ENCODE results near the gene WDR86.

Gene WDR86

DNA sequence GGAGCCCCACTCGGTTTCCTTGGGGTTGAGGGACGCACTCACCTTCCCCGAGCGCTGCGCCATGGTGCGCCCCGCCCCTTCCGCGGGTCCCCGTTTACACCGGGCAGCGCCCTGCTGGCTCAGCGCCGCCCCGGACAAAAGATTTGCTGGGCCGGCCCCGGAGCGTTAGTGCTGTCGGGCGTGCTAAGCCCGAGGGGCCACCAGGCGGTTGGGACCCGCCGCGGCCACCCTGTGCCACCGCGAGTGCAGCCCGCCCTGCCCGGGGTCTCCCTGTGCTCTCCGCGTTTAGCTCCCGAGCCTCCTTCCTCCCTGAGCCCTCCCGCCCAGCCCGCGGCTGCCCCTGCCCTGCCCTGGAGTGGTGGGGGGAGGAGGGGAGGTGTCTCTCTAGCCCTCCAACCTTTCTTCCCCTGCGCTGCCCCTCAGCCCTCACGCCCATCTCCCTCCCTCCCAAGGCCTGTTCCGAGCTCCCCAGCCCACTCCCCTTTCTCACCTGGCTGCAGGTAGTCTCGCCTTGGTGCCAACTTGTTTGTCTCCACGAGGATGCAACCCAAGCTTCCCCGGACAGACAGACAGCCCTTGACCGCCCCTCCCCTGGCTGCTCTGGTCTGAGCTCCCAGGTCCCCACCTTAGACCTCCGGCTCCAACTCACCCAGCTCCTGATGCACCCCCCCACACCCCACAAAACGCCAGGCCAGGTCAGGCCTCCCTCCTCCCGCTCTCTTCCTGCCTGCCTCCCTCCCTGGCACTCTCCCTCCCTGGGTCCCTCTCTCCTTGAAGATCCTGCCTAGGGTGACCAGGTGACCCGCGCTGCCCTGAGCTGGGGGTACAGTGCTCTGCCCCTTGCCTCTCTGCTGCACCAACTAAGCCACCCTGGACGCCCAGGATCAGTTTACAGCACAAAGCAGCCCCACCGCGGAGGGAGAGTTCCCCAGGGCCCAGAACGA, 30.3 kb upstream of the WDR86 start, which contains the start of gene CRYGN:
Gene CRYGN (minus strand): TSS at position 287 of the 944 bp plus-strand sequence. CDS start 224 bp downstream, at position 63.
- no peak for DNase-seq (ENCODE audit: low spot score)

DNA sequence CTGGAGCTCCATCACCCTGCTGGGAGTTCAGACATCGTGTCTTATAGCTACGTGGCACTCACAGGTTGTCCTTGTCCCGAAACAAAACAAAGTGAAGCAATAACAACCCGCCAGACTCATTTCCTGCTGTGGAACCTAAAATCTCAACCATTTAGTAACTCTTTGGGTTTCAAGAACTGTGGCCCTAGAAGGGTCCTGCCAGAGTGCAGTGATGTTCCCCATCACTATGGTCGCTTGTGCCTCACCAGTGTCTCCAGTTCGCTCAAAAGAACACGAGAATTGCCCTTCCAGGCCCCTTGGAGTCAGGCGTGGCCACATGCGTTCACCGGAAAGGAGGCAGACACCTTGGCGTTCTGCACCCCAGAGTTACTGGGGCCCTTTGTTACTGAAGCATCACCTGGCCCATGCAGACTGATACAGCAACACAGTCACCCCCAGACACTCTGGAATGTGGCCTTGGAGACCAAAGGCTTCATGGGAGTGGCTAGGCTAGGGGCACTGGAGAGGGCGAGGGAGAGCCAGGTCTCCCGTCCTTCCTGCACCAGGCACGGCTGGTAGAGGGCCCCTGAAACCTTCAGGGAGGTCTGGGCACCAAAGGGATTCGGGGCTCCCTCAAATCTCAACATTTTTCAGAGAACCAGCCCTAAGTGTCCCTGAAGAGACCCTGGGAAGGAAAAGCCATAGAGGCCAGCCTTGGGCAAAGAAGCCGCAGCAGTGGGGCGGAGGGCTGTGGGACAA, 29.2 kb upstream of the WDR86 start:
- DNase-seq (ENCODE audit: low spot score): no peak

DNA sequence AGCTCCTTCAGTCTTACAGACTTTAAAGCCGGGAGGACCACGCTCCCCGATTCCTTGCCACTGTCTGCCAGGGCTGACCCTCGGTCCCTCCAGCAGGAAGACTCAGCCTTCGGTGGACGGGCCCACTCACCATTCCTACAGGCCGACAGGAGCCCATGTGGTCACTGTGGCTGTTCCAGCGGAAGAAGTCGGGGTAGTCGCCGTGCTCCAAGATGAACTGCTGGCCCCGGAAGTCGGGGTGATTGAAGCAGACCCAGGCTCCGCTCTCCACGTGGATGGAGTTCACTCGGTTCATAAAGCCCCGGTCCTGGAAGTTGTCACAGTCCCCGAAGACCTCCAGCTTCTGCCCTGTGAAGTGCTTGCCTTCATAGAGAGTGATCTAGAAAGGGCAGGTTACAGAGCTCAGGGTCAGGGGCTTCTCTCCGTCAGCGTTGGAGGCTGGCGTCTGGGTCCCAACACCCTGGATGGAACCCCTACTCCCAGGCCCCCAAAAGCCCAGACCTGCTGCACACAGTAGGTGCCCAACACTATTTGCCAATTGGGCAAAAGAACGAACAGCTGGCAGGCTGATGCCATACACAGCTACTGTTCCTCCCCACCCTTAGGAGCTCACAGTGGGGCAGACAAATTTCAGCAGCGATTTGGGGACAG, 28.2 kb upstream of the WDR86 start:
- no peak for DNase-seq (ENCODE audit: low spot score)

DNA sequence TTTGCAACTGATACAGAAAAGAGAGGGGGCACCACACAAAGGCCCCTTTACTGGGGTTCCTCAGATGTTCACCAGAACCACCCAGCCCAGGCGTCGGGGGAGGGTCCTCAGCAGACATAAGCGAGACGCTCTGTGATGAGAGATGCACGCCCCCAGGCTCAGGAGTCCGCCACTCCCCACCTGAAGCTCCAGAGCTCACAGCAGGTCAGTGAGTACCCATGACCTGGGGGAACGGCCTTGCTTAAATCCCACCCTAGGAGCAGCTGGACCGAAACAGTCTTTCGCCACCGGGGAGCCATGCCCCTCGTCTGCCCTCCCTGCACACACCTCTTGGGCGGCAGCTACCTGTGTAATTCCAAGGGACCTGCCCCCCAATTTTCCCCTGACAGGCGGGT, 27.3 kb upstream of the WDR86 start:
- no peak for DNase-seq (ENCODE audit: low spot score)

DNA sequence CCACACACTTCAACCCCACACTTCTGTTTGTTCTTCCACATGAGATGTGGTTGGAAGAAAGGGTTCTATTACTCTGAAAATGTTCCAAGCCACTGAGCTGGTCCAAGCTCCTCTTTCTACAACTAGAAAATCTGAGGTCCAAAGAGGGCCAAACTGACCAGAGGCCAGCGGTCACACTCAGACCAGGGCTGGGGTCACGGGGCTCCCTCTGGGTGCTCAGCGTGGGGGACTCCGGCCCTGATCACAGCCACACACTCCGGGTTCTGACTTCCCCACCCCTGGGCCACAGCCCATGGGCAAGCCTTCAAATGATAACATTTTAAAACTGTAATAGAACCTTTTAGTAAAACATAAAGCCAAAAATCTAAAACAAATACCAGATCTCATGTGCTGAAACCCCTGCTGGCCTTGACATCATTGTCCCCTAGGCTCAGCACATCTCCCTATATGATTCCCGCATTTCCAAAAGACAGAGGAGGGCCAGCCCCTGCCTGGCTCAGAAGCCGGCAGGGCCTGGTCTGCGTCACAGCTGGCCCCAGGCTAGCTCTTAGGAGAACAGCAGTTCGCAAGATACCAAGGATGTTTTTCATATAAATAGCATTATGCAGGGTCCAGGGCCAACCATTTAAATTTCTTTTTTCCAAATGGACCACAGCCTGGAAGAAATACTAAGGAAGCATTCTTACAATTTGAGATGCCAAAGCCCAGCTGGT, 26.8 kb upstream of the WDR86 start:
- DNase-seq (ENCODE audit: low spot score): no peak

DNA sequence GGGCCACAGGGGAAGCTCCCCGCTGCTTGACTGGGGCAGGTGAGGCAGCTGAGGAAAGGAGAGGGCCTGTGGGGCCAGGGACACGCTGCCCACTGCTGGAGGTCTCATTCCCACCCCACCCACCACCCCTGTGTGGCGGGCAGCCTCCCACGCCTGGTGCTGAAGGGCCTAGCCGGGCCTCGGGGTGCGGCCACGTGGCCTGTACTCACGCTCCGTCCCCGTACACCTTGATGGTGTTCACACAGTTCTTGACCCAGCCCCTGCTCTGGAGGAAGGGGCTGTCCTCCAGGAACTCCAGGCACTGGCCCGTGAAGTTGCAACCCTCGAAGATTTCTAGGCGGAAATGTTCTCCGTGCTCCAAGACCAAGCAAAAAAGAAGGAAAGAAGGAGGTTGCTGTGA, 26.1 kb upstream of the WDR86 start:
- no peak for DNase-seq (ENCODE audit: low spot score)

DNA sequence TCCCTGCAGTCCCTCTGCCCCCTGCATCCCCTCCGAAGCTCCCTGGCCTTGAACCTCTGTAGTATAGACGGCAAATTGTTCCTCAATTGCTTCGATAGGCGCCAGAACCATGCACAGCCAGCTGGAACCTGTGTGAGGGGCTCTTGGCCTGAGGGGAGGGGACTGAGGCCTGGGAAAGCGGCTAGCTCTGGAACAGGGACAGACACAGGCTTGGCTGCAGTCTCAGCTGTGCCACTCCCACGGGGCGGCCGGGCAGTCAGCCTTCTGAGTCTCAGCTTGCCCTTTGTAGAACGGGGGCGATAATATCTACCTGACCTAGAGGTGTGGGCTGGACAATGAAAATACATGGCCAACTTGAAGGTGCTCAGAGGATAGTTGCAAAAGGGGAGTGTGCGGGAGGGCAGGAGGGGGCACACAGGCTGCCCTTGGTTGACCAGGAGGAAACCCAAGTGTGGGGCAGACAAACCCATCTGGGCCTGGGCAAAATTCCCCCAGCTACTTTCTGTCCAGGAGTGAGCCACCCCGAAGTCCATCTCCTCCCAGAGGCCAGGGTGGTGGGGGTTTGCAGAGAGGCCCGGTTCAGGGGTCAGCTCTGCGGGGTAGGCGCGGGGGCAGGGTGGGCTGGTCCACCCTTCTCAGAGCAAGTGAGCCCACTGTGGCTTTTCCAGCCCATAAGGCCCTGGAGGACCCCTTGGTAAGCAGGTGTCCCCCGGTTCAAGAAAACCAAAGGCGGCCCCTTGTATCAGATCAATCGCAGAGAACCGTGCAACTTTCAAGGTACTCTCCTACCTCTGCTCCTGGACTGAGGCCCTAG, 25.5 kb upstream of the WDR86 start:
- no peak for DNase-seq (ENCODE audit: low spot score)

DNA sequence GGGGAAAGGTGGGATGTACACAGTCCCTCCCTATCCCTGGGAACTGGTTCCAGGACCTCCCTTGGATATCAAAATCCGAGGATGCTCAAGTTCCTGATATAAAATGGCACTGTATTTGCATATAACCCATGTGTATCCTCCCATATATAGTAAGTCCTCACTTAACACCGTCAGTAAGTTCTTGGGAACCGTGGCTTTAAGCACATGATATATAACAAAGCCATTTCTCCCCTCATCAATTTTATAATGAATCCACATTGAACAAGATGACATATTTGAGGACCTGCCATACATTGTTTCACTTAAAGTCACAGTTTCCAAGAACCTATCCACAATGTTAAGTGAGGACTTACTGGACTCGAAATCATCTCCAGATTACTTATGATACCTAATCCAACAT, 24.7 kb upstream of the WDR86 start:
- no peak for DNase-seq (ENCODE audit: low spot score)

DNA sequence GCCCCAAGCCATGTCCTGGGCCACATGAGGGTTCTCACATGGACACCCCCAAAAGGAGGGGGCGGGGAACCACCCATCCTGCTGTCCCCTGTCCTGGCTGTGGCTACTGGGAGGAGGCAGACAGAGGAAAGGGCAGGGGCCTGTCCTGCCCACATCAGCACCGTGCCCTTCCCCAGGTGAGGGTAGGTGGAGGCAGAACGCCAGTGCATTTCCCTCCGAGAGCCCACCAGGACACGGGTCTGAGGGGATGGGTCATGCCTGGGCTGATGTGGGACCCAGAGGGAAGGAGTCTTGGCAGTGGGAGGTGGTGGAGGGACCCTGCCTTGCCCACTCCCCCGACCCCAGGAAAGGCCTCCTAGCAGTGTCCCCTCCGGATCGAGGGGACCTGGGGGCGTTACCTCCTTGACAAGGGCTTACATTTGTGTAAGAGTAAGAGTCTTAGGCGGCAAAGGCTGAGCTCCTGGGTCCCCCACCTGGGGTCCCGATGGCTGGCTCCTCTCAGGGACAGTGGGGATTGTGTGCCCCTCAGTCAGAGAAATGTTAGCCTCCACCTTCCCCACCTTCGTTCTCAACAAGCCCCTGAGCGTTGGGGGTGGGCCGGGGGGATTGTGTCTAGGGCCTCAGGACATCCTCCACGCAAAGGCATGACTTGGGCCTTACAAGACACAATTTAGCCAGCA, 24.0 kb upstream of the WDR86 start:
- no peak for DNase-seq (ENCODE audit: low spot score)

DNA sequence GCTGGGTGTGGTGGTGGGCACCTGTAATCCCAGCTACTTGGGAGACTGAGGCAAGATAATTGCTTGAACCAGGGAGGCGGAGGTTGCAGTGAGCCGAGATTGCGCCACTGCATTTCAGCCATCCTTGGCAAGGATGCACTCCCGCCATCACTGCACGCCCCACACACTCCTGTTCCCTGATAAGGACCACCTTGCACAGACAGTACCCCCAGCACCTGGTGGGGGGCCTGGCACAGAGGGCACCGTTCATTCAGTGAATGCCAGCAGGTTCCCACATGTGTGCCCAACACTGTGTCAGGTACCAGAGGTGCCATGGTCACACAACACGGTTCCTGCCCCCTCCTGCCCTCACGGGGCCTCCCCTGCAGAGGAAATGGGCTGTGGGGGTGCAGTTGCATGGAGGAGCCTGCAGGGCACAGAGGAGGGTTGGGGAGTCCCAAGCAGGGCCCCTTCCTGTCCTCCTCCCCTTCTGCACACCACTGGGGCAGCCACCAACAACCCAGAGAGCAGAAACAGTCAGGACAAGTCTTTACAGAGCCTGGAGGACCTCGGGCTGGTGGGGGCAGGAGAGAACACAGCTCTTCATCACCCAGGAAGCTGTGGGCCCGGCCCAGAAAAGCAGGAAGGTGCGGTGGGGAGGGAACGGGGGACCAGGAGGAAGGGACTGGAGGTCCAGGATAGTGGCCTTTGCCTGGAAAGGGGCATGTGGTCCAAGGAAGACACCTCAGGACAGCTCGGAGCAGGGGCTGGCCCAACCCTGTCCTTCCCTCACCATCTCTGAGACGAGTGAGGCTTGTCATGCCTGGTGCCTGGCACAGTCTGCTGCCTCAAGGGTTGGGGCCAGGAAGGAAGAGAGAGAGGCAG, 23.1 kb upstream of the WDR86 start:
- DNase-seq (ENCODE audit: low spot score): no peak

DNA sequence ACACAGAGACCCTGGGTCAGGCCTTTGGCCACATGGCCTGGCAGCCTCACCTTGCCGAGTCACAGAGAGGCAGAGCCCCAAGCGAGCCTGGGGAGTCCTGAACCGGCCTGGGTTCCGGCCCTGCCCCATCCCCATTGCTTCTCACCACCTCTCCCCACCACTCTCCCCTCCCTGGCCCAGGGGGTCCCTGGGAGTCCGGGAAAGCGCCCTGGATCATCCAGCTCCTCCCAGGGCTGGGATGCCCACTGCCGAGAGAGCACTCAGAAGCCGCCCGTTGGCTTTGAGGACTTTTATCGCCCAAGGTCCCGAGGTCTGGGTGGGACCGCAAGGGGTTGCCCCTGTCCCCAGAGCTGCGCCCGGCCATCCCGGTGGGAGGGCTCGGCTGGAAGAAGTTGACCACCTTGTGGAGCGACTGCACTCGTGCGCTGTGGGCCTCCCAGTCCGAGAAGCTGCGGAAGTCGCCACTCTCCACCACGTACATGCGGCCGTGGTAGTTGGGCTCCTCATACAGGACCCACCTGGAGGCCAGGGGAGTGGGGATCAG, 22.0 kb upstream of the WDR86 start:
- no peak for DNase-seq (ENCODE audit: low spot score)

DNA sequence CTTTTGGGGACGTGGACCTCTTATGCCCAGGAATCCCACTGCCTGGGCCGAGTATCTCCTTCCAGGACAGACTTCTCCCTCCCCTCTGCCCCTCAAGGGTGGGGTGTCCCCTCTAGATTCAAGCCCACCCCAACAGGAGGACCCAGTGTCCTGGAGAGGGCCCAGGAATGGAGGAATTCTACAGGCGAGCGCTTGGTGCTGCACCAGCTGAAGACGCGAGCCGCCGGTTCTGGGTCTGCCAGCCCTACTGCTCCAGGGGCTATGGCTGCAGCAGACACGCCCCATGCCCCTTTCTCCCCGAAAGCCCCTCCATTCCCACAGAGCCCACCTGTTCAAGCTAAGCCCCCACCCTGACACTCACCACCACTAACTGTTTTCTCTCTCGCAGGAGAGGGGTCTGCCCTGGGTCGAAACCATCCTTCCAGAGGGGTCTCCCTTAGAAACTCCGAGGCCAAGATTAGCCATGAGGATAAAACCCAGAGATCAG, 21.5 kb upstream of the WDR86 start:
- no peak for DNase-seq (ENCODE audit: low spot score)

DNA sequence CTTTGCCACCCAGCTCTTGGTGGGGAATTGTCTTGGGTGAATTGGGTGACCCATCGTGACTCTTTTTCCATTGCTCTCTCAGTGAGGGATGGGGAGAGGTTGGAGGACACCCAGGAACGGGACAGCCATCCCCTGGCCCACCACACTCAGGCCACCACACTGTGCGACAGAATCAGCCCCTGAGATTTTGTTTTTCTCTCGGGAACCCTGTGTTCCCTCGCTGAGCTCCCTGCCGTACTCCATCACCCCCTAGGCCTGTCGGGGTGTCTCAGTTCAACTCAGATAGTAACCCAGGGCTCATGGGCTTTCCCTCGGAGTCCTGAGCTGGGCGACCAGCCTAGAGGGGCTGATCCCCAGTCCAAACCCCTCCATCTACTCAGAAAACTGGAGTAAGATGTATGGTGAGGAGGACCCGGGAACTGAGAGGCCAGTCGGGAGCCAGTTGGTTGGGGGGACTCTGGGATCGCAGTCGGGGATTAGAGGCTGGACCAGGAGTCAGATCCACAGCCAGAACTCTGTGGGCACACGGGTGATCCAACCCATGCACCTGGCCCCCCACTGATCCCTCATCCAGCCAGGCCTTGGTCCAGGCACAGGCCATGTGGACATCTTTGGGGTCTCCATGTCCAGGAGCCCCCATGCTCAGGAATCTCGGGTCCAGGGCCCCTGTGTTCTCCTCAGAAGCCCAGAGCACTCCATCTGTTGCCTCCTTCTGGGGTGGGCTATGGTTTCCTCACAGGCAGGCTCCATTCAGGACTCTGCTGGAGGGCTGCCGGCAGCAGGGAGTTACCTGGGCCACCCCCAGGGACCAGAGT, 20.8 kb upstream of the WDR86 start:
- no peak for DNase-seq (ENCODE audit: low spot score)

DNA sequence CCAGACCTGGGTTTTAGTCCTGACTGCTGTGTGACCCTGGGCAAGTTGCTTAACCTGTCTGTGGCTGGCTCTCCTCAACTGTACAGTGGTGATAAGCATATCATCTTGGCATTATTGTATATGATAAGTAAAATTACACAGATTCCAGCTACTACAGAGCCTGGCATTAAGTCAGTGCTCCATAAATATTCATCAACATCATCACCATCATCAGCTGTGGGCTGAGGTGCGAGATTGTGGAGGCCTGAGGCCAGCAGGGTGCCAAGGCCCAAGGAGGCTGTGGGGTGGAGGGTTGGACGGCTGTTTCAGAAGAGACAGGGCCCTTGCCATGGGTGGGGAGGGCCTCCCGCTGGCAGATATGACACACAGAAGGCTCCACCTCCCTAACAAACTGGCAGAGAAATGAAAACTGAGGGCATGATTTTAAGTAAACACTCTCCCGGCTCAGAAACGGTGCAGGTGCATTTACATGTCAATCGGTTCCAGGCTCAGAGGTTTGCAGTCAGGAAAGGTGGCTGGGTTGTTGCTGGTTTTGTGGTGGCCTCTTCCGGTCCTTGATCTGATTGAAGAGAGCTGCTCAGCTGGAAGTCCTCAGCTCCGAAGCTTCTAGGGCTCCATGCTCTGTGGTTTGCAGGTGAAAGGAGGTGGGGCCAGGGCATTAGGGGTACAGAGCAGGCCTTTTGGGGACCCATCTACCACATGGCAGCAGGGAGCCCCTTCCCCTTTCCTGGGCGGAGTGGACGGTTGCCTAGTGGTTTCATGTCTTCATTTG, 19.9 kb upstream of the WDR86 start:
- DNase-seq (ENCODE audit: low spot score): no peak

DNA sequence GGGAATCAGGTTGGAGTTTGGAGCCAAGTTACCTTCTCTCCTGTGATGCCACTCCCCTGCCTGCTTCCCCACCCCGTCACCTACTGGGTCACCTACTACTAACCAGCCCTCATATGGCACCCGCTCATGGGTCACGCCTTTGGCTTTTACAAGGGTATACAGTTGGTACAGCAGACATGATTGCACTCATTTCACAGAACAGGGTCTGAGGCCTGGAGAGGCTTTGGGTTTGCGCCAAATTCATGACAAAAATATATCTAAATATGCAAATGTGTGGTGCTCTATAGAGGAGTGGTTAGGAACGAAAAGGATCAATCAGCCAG, 19.4 kb upstream of the WDR86 start:
- DNase-seq (ENCODE audit: low spot score): no peak

DNA sequence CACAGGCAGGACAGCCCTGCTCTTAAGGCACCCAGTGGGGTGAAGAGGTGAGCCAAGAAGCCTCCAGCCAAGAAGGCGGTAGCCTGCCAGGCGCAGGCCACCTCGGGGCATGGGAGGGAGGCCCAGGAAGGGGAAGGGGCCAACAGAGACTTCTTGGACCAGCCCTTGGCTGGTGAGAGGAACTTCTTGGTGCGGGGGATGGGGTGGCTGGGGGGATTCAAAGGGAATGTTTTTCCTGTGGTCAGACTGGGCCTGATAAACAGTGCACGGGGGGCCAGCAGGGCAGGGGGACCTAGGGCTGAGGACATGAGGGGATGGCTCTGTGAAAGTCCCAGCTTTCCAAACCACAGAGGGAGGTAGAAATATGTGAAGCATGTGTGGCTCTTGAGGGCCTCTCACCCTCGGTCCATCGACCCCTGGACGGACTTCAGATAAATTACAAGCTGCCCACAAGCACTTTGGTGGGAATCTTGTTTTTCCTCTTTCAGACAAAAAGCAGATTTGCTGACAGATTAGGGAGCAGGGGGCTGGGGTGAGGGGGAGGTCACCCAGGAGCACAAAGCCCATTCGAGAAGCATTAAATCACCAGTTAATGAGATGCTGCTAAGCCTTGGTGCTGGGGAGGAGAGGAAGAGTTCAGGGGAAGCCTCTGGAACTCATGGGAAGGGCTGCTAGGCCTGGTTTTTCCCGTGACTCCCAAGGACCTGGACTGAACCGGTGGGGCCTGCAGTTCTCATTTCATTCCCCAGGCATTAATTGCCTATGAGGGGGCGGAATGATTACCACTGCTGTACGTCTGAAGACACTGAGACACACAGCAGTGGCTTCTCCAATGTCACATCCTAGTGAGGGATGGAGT, 18.8 kb upstream of the WDR86 start:
- peak; percentile 61 for DNase-seq (ENCODE audit: low spot score)

Data from hepatic stellate cell (primary cell).